Heart left ventricle (tissue), 13 donors: Measurements from ENCODE around the gene TEX55.
"Not testable (repeated sequence)": the region's sequence is repeated elsewhere in the genome, so short reads cannot be mapped to it uniquely, and the experiment has no call there.

ENCODE experiments used
- POLR2A ChIP-seq, 2 donors: fragments of 450-650 bp; IDR thresholded peaks; one replicate each; pipeline ENCODE4 v1.6.1; 2017; ENCODE audit warnings: antibody characterized with exemption in 2 of 2, mild to moderate bottlenecking in 2 of 2, moderate library complexity in 2 of 2
- TF ChIP-seq, protein P1 (sequence below), 12 donors: fragments of 200-600 bp; sonication (generic) in 4 of 12; IDR thresholded peaks; one replicate each; pipeline versions ENCODE4 v1.5.0 to v1.8.0; 2018 to 2022; ENCODE audit warnings: antibody characterized with exemption in 12 of 12, mild to moderate bottlenecking in 5 of 12
- donor health status: ischemic (EF 13 %, LVEDD 7.1; RV severe dilation, severe dysfunction).
- donor health status: DM: no; HTN: yes; CAD: no.
- donor health status: DM: no; HTN: no; CAD: no.
- donor health status: ischemic (EF 25% LVEDD 6.9; RV normal size, moderate dysfunction).
- donor health status: ischemic (EF 25% LVEDD 5.7; RV mildly dilated, moderate dysfunction).
- donor health status: ischemic (EF 35%, LVEDD 5.7; RV mildly dilated, moderate dysfunction).
- donor health status: nonischemic (EF 11% LVEDD 7.7; RV severe dilation, severe dysfunction).
- donor health status: DM: yes; HTN: yes; CAD: no.
- donor health status: PGD.
- donor health status: ischemic (EF 29% LVEDD 5.4; RV normal size, mild dysfunction).
- donor health status: nonischemic (EF 23%, LVEDD 6.1; RV moderate dilation, normal function).

DNA sequence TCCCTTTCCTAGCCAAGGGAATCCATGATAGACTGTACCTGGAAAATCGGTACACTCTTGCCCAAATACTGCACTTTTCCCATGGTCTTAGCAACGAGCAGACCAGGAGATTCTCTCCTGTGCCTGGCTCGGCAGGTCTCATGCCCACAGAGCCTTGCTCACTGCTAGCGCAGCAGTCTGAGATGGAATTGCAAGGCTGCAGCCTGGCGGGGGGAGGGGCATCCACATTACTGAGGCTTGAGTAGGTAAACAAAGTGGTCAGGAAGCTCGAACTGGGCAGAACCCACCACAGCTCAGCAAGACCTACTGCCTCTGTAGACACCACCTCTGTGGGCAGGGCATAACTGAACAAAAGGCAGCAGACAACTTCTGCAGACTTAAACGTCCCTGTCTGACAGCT lies 15.7 kb upstream of the TEX55 start:
- TF ChIP-seq, protein P1, sequence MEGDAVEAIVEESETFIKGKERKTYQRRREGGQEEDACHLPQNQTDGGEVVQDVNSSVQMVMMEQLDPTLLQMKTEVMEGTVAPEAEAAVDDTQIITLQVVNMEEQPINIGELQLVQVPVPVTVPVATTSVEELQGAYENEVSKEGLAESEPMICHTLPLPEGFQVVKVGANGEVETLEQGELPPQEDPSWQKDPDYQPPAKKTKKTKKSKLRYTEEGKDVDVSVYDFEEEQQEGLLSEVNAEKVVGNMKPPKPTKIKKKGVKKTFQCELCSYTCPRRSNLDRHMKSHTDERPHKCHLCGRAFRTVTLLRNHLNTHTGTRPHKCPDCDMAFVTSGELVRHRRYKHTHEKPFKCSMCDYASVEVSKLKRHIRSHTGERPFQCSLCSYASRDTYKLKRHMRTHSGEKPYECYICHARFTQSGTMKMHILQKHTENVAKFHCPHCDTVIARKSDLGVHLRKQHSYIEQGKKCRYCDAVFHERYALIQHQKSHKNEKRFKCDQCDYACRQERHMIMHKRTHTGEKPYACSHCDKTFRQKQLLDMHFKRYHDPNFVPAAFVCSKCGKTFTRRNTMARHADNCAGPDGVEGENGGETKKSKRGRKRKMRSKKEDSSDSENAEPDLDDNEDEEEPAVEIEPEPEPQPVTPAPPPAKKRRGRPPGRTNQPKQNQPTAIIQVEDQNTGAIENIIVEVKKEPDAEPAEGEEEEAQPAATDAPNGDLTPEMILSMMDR (IDR thresholded peaks at IDR 0.05): not testable (repeated sequence)
- not testable (repeated sequence) for TF ChIP-seq POLR2A (IDR thresholded peaks at IDR 0.05)
